ENCODE measurements around the gene EHMT1. TPM values are rescaled to one million over a fixed set of nuclear protein-coding genes. Genes with fewer than 3 reads are reported as not detected.
"Not testable (repeated sequence)": the region's sequence is repeated elsewhere in the genome, so short reads cannot be mapped to it uniquely, and the experiment has no call there.

The EHMT1 gene
- total RNA-seq, 1 donor from 2014 or later = 163 TPM

- no peak for DNase-seq (ENCODE audit: low read depth, low spot score)
- no peak overlapping the region for H3K27ac Mint-ChIP-seq (ENCODE audit: unreplicated experiment)
- H3K9me3 Mint-ChIP-seq = no peaks in the 10 kb centered on the region
- H3K4me1 Mint-ChIP-seq = peaks cover 32% of the 10 kb centered on the region
- peak overlapping the region; percentile 87 for H3K4me3 Mint-ChIP-seq
- TF ChIP-seq, protein P1, sequence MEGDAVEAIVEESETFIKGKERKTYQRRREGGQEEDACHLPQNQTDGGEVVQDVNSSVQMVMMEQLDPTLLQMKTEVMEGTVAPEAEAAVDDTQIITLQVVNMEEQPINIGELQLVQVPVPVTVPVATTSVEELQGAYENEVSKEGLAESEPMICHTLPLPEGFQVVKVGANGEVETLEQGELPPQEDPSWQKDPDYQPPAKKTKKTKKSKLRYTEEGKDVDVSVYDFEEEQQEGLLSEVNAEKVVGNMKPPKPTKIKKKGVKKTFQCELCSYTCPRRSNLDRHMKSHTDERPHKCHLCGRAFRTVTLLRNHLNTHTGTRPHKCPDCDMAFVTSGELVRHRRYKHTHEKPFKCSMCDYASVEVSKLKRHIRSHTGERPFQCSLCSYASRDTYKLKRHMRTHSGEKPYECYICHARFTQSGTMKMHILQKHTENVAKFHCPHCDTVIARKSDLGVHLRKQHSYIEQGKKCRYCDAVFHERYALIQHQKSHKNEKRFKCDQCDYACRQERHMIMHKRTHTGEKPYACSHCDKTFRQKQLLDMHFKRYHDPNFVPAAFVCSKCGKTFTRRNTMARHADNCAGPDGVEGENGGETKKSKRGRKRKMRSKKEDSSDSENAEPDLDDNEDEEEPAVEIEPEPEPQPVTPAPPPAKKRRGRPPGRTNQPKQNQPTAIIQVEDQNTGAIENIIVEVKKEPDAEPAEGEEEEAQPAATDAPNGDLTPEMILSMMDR (conservative IDR thresholded peaks at IDR 0.05) = peak; percentile 62
- no peaks in the 10 kb centered on the region for H3K27me3 Mint-ChIP-seq (ENCODE audit: low read depth)
- H3K36me3 Mint-ChIP-seq (ENCODE audit: low read depth) = peaks cover 3% of the 10 kb centered on the region
These were observed 2.4 kb downstream of the EHMT1 start for GRCh38 chr9:137621131-137621757.

- not testable (repeated sequence) for H3K27me3 Mint-ChIP-seq (ENCODE audit: low read depth); H3K9me3 Mint-ChIP-seq; H3K36me3 Mint-ChIP-seq (ENCODE audit: low read depth); DNase-seq (ENCODE audit: low read depth, low spot score)
- H3K4me3 Mint-ChIP-seq = peak overlapping the region; percentile 79
- peaks cover 35% of the 10 kb centered on the region for H3K4me1 Mint-ChIP-seq
- H3K27ac Mint-ChIP-seq (ENCODE audit: unreplicated experiment) = peak overlapping the region; percentile 75
These were observed 3.4 kb downstream of the EHMT1 start for GRCh38 chr9:137622211-137622610.

- TF ChIP-seq, protein P1 (conservative IDR thresholded peaks at IDR 0.05) = no peak
- H3K9me3 Mint-ChIP-seq = no peaks in the 10 kb centered on the region
- H3K36me3 Mint-ChIP-seq (ENCODE audit: low read depth) = peaks cover 5% of the 10 kb centered on the region
- peaks cover 19% of the 10 kb centered on the region for H3K4me1 Mint-ChIP-seq
- DNase-seq (ENCODE audit: low read depth, low spot score) = no peak
- H3K4me3 Mint-ChIP-seq = no peak overlapping the region
- no peak overlapping the region for H3K27ac Mint-ChIP-seq (ENCODE audit: unreplicated experiment)
- no peaks in the 10 kb centered on the region for H3K27me3 Mint-ChIP-seq (ENCODE audit: low read depth)
These were observed 7.7 kb downstream of the EHMT1 start for GRCh38 chr9:137626464-137626863.

DNA sequence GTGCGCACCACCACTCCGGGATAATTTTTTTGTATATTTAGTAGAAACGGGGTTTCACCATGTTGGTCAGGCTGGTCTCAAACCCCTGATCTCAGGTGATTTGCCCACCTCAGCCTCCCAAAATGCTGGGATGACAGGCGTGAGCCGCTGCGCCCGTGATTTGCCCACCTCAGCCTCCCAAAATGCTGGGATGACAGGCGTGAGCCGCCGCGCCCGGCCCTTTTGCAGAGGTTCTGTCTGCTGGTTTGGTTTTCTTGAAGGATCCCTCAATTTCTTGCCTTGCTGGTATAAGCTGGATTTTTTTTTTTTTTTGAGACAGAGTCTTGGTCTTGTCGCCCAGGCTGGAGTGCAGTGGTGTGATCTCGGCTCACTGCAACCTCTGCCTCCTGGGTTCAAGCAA is 8.6 kb downstream of the EHMT1 start:
- not testable (repeated sequence) for H3K27me3 Mint-ChIP-seq (ENCODE audit: low read depth); DNase-seq (ENCODE audit: low read depth, low spot score); H3K4me3 Mint-ChIP-seq; H3K9me3 Mint-ChIP-seq; H3K36me3 Mint-ChIP-seq (ENCODE audit: low read depth); H3K27ac Mint-ChIP-seq (ENCODE audit: unreplicated experiment)
- peaks cover 17% of the 10 kb centered on the region for H3K4me1 Mint-ChIP-seq

GRCh38 chr9:137630126-137630525 is 11.3 kb downstream of the EHMT1 start:
- no peak for DNase-seq (ENCODE audit: low read depth, low spot score)
- Mint-ChIP-seq H3K4me1 (peaks cover 26% of the 10 kb centered on the region), H3K36me3 (ENCODE audit: low read depth) (peaks cover 2% of the 10 kb centered on the region), H3K27ac (ENCODE audit: unreplicated experiment) (no peak overlapping the region), H3K27me3 (ENCODE audit: low read depth) (no peaks in the 10 kb centered on the region), H3K9me3 (no peaks in the 10 kb centered on the region), H3K4me3 (no peak overlapping the region)
- TF ChIP-seq, protein P1 (conservative IDR thresholded peaks at IDR 0.05) = no peak

- no peak overlapping the region for H3K27ac Mint-ChIP-seq (ENCODE audit: unreplicated experiment)
- no peaks in the 10 kb centered on the region for H3K27me3 Mint-ChIP-seq (ENCODE audit: low read depth)
- TF ChIP-seq, protein P1 (conservative IDR thresholded peaks at IDR 0.05) = no peak
- H3K4me3 Mint-ChIP-seq = no peak overlapping the region
- peaks cover 26% of the 10 kb centered on the region for H3K4me1 Mint-ChIP-seq
- peaks cover 2% of the 10 kb centered on the region for H3K36me3 Mint-ChIP-seq (ENCODE audit: low read depth)
- DNase-seq (ENCODE audit: low read depth, low spot score) = no peak
- no peaks in the 10 kb centered on the region for H3K9me3 Mint-ChIP-seq
These were observed 11.9 kb downstream of the EHMT1 start for GRCh38 chr9:137630679-137631078.

Data from neural crest cell (in vitro differentiated cells).